OCI-LY3 (cell line): Measurements from ENCODE around the gene TBX10.

Experiments
- CTCF ChIP-seq: fragments of 200-600, 300-600 bp; sonication (generic); IDR thresholded peaks from 2 replicates; pipeline ENCODE4 v1.5.1; 2014; ENCODE audit warnings: antibody characterized with exemption, low read length, low read depth
- EZH2phosphoT487 ChIP-seq: fragments of 200-600 bp; shearing (Covaris generic); IDR thresholded peaks from 2 replicates; pipeline ENCODE4 v1.6.1; 2018; ENCODE audit warnings: antibody characterized with exemption, mixed run types, low read depth

DNA sequence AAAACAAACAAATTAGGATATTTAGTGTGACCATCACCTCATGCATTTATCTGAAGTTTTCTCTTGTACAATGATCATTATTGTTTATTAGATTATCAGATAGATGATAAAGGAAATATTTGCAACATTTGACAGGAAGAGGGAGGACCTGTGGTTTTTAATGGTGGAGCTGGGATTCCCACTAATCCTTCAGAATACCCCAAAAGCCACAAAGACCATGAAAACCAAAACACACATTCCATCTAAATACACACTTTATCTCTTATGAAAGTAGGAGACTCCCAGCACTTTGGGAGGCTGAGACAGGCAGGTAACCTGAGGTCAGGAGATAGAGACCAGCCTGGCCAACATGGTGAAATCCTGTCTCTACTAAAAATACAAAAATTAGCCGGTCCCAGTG lies 40.4 kb downstream of the TBX10 start:
- TF ChIP-seq CTCF (no peak), EZH2phosphoT487 (no peak)
